Measurements from ENCODE around the gene KMT2C.

The KMT2C gene

GRCh38 chr7:152128252-152128651 is 307.6 kb downstream of the KMT2C start:
- peaks cover 22 to 81% (median 58%) of the 10 kb centered on the region in 4 experiments for H3K36me3 ChIP-seq (ENCODE audit: control insufficient read depth in 4 of 4, insufficient read depth in 4 of 4, low read length in 3 of 4)
- H3K4me3 ChIP-seq (ENCODE audit: control insufficient read depth in 1 of 7, extremely low read depth in 1 of 7, insufficient read depth in 4 of 7, low read depth in 2 of 7, low read length in 6 of 7): no peak overlapping the region
- CTCF ChIA-PET: no interaction called here
- no peak for DNase-seq
- H3K27me3 ChIP-seq (replicated peaks in 2 of 5; ENCODE audit: control insufficient read depth in 4 of 5, insufficient read depth in 5 of 5, low read length in 4 of 5): no peaks in the 10 kb centered on the region
- POLR2A ChIA-PET: no interaction called here
- H3K27ac ChIP-seq (ENCODE audit: insufficient read depth in 1 of 2, low read depth in 1 of 2, low read length in 2 of 2, poor library complexity in 1 of 2, severe bottlenecking in 2 of 2): no peak overlapping the region
- peaks cover 0 to 23% (median 13%) of the 10 kb centered on the region in 5 experiments for H3K9me3 ChIP-seq (ENCODE audit: control extremely low read depth in 1 of 5, control insufficient read depth in 4 of 5, insufficient read depth in 2 of 5, low read depth in 1 of 5, low read length in 4 of 5)
- 98% methylated on average over 20 of the region's 20 CpGs for WGBS (ENCODE audit: insufficient coverage)
- no peaks in the 10 kb centered on the region for H3K4me1 ChIP-seq (ENCODE audit: control extremely low read depth in 1 of 4, control insufficient read depth in 4 of 4, insufficient read depth in 4 of 4, low read length in 3 of 4)

- no peak for DNase-seq
- peaks cover 0 to 29% (median 13%) of the 10 kb centered on the region in 5 experiments for H3K9me3 ChIP-seq (ENCODE audit: control extremely low read depth in 1 of 5, control insufficient read depth in 4 of 5, insufficient read depth in 2 of 5, low read depth in 1 of 5, low read length in 4 of 5)
- 98% methylated on average over 19 of the region's 19 CpGs for WGBS (ENCODE audit: insufficient coverage)
- peaks cover 24 to 87% (median 62%) of the 10 kb centered on the region in 4 experiments for H3K36me3 ChIP-seq (ENCODE audit: control insufficient read depth in 4 of 4, insufficient read depth in 4 of 4, low read length in 3 of 4)
- no peak overlapping the region for H3K27ac ChIP-seq (ENCODE audit: insufficient read depth in 1 of 2, low read depth in 1 of 2, low read length in 2 of 2, poor library complexity in 1 of 2, severe bottlenecking in 2 of 2)
- POLR2A ChIA-PET: no interaction called here
- no peaks in the 10 kb centered on the region for H3K4me1 ChIP-seq (ENCODE audit: control extremely low read depth in 1 of 4, control insufficient read depth in 4 of 4, insufficient read depth in 4 of 4, low read length in 3 of 4)
- H3K4me3 ChIP-seq (ENCODE audit: control insufficient read depth in 1 of 7, extremely low read depth in 1 of 7, insufficient read depth in 4 of 7, low read depth in 2 of 7, low read length in 6 of 7): no peak overlapping the region
- no peaks in the 10 kb centered on the region for H3K27me3 ChIP-seq (replicated peaks in 2 of 5; ENCODE audit: control insufficient read depth in 4 of 5, insufficient read depth in 5 of 5, low read length in 4 of 5)
- CTCF ChIA-PET: interaction anchor here (0.6 to 1.2 kb wide), 2 partner anchors 13 to 331 kb away, joined by 3 read pairs; no protein-coding TSS in a partner anchor
Measured at GRCh38 chr7:152127229-152127628, 308.6 kb downstream of the KMT2C start.

DNA sequence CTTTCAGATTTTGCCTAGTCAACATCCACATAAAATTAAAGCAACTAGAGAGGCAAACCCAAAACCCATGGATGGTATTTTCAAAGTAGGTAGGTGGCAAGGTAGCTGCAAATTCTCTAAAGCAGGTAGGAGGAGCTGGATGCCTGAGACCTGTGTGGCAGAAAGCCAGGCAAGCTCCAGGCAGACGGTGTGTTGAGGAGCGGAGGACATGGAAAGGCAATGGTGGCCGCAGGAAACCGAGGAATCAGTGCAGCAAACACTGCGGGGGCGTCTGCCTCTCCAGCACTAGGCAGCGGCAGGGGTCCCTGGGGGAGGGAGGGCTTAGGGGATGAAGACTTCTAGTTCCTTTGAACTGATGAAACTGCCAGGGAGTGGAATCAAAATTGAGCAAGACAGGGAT is 309.1 kb downstream of the KMT2C start:
- Histone ChIP-seq H3K4me3 (ENCODE audit: control insufficient read depth in 1 of 7, extremely low read depth in 1 of 7, insufficient read depth in 4 of 7, low read depth in 2 of 7, low read length in 6 of 7) (no peak overlapping the region), H3K36me3 (ENCODE audit: control insufficient read depth in 4 of 4, insufficient read depth in 4 of 4, low read length in 3 of 4) (peaks cover 26 to 88% (median 61%) of the 10 kb centered on the region in 4 experiments), H3K9me3 (ENCODE audit: control extremely low read depth in 1 of 5, control insufficient read depth in 4 of 5, insufficient read depth in 2 of 5, low read depth in 1 of 5, low read length in 4 of 5) (peaks cover 0 to 30% (median 13%) of the 10 kb centered on the region in 5 experiments), H3K4me1 (ENCODE audit: control extremely low read depth in 1 of 4, control insufficient read depth in 4 of 4, insufficient read depth in 4 of 4, low read length in 3 of 4) (no peaks in the 10 kb centered on the region), H3K27me3 (replicated peaks in 2 of 5; ENCODE audit: control insufficient read depth in 4 of 5, insufficient read depth in 5 of 5, low read length in 4 of 5) (no peaks in the 10 kb centered on the region), H3K27ac (ENCODE audit: insufficient read depth in 1 of 2, low read depth in 1 of 2, low read length in 2 of 2, poor library complexity in 1 of 2, severe bottlenecking in 2 of 2) (no peak overlapping the region)
- 100% methylated on average over 7 of the region's 7 CpGs for WGBS (ENCODE audit: insufficient coverage)
- ChIA-PET POLR2A (no interaction called here), CTCF (interaction anchor here (0.6 to 1.2 kb wide), 2 partner anchors 13 to 331 kb away, joined by 3 read pairs; no protein-coding TSS in a partner anchor)
- DNase-seq: no peak

DNA sequence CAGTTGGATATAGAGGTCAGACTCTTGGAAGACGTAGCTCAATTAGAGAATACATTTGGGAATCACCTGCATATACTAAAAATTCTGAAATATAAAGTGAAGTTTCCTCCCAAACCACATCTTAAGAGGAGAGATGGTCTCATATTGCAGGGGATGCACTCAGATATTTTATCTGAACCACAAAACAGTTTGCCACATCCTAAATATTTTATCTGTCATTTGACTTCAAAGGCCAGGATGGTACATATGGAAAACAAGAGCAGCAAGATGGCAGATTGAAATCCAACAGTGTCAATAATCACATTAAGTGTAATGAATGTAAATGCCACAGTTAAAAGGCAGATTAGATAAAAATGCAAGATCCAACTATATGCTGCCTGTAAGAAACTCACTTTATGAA is 313.3 kb downstream of the KMT2C start:
- no peak for DNase-seq
- POLR2A ChIA-PET: no interaction called here
- peaks cover 38 to 94% (median 66%) of the 10 kb centered on the region in 4 experiments for H3K36me3 ChIP-seq (ENCODE audit: control insufficient read depth in 4 of 4, insufficient read depth in 4 of 4, low read length in 3 of 4)

DNA sequence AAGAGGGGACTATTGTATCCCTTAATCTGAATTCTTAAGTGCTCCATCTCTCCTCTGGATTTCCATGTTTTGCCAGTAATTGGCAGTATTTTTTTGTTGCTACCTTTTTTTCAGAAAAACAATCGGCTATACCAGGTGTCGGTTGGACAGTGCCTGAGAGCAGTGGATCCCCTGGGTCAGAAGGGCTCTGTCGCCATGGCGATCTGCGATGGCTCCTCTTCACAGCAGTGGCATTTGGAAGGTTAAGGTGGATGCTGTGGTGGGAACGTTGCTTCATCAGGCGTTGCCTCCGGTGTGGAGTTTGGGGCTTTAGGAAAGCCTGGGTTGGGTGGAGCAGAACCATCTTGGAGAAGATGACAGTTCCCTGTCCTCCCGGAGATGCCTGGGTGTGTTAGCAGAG is 314.4 kb downstream of the KMT2C start:
- no peaks in the 10 kb centered on the region for H3K27me3 ChIP-seq (replicated peaks in 2 of 5; ENCODE audit: control insufficient read depth in 4 of 5, insufficient read depth in 5 of 5, low read length in 4 of 5)
- 100% methylated on average over 6 of the region's 9 CpGs for WGBS (ENCODE audit: insufficient coverage)
- no peak overlapping the region for H3K27ac ChIP-seq (ENCODE audit: insufficient read depth in 1 of 2, low read depth in 1 of 2, low read length in 2 of 2, poor library complexity in 1 of 2, severe bottlenecking in 2 of 2)
- no peak for DNase-seq
- no peak overlapping the region for H3K4me3 ChIP-seq (ENCODE audit: control insufficient read depth in 1 of 7, extremely low read depth in 1 of 7, insufficient read depth in 4 of 7, low read depth in 2 of 7, low read length in 6 of 7)
- peaks cover 0 to 27% (median 11%) of the 10 kb centered on the region in 5 experiments for H3K9me3 ChIP-seq (ENCODE audit: control extremely low read depth in 1 of 5, control insufficient read depth in 4 of 5, insufficient read depth in 2 of 5, low read depth in 1 of 5, low read length in 4 of 5)
- ChIA-PET CTCF (interaction anchor here (1.2 kb wide), 1 partner anchor 9 kb away, joined by 3 read pairs; no protein-coding TSS in a partner anchor), POLR2A (no interaction called here)
- H3K36me3 ChIP-seq (ENCODE audit: control insufficient read depth in 4 of 4, insufficient read depth in 4 of 4, low read length in 3 of 4): peaks cover 38 to 91% (median 63%) of the 10 kb centered on the region in 4 experiments
- H3K4me1 ChIP-seq (ENCODE audit: control extremely low read depth in 1 of 4, control insufficient read depth in 4 of 4, insufficient read depth in 4 of 4, low read length in 3 of 4): no peaks in the 10 kb centered on the region

More for the DNA sequence above, 313.3 kb downstream of the KMT2C start:
- no CpG with 5 or more reads among the region's 1 CpG for WGBS (ENCODE audit: insufficient coverage)
- CTCF ChIA-PET: interaction anchor here (1.2 kb wide), 1 partner anchor 8 kb away, joined by 3 read pairs; no protein-coding TSS in a partner anchor
- Histone ChIP-seq H3K9me3 (ENCODE audit: control extremely low read depth in 1 of 5, control insufficient read depth in 4 of 5, insufficient read depth in 2 of 5, low read depth in 1 of 5, low read length in 4 of 5) (peaks cover 0 to 27% (median 11%) of the 10 kb centered on the region in 5 experiments), H3K4me3 (ENCODE audit: control insufficient read depth in 1 of 7, extremely low read depth in 1 of 7, insufficient read depth in 4 of 7, low read depth in 2 of 7, low read length in 6 of 7) (no peak overlapping the region), H3K27me3 (replicated peaks in 2 of 5; ENCODE audit: control insufficient read depth in 4 of 5, insufficient read depth in 5 of 5, low read length in 4 of 5) (no peaks in the 10 kb centered on the region), H3K4me1 (ENCODE audit: control extremely low read depth in 1 of 4, control insufficient read depth in 4 of 4, insufficient read depth in 4 of 4, low read length in 3 of 4) (no peaks in the 10 kb centered on the region), H3K27ac (ENCODE audit: insufficient read depth in 1 of 2, low read depth in 1 of 2, low read length in 2 of 2, poor library complexity in 1 of 2, severe bottlenecking in 2 of 2) (no peak overlapping the region)

DNA sequence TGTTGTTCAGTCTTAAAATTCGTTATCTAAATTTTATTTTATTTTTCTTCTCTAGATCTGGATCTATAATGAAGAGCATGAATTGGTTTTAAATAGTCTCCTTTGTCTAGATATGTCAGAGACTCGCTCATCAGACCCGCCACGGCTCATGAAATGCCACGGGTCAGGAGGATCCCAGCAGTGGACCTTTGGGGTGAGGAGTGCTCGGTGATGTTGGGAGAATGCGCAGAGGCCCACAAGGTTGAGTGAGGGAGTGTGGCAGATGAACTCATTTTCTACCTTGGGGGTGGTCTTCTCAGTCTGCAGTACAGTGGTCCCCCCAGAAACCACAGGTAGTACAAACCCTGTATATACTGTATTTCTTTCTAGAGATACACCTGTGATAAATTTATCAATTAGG is 315.0 kb downstream of the KMT2C start:
- Histone ChIP-seq H3K4me1 (ENCODE audit: control extremely low read depth in 1 of 4, control insufficient read depth in 4 of 4, insufficient read depth in 4 of 4, low read length in 3 of 4) (no peaks in the 10 kb centered on the region), H3K4me3 (ENCODE audit: control insufficient read depth in 1 of 7, extremely low read depth in 1 of 7, insufficient read depth in 4 of 7, low read depth in 2 of 7, low read length in 6 of 7) (no peak overlapping the region), H3K36me3 (ENCODE audit: control insufficient read depth in 4 of 4, insufficient read depth in 4 of 4, low read length in 3 of 4) (peaks cover 36 to 90% (median 61%) of the 10 kb centered on the region in 4 experiments), H3K27ac (ENCODE audit: insufficient read depth in 1 of 2, low read depth in 1 of 2, low read length in 2 of 2, poor library complexity in 1 of 2, severe bottlenecking in 2 of 2) (no peak overlapping the region), H3K27me3 (replicated peaks in 2 of 5; ENCODE audit: control insufficient read depth in 4 of 5, insufficient read depth in 5 of 5, low read length in 4 of 5) (no peaks in the 10 kb centered on the region), H3K9me3 (ENCODE audit: control extremely low read depth in 1 of 5, control insufficient read depth in 4 of 5, insufficient read depth in 2 of 5, low read depth in 1 of 5, low read length in 4 of 5) (peaks cover 0 to 27% (median 11%) of the 10 kb centered on the region in 5 experiments)
- WGBS (ENCODE audit: insufficient coverage): 100% methylated on average over 2 of the region's 7 CpGs
- ChIA-PET CTCF (no interaction called here), POLR2A (no interaction called here)
- no peak for DNase-seq

GRCh38 chr7:152120210-152120609 is 315.6 kb downstream of the KMT2C start:
- Histone ChIP-seq H3K4me3 (ENCODE audit: control insufficient read depth in 1 of 7, extremely low read depth in 1 of 7, insufficient read depth in 4 of 7, low read depth in 2 of 7, low read length in 6 of 7) (no peak overlapping the region), H3K27me3 (replicated peaks in 2 of 5; ENCODE audit: control insufficient read depth in 4 of 5, insufficient read depth in 5 of 5, low read length in 4 of 5) (no peaks in the 10 kb centered on the region), H3K9me3 (ENCODE audit: control extremely low read depth in 1 of 5, control insufficient read depth in 4 of 5, insufficient read depth in 2 of 5, low read depth in 1 of 5, low read length in 4 of 5) (peaks cover 0 to 26% (median 11%) of the 10 kb centered on the region in 5 experiments), H3K4me1 (ENCODE audit: control extremely low read depth in 1 of 4, control insufficient read depth in 4 of 4, insufficient read depth in 4 of 4, low read length in 3 of 4) (no peaks in the 10 kb centered on the region), H3K27ac (ENCODE audit: insufficient read depth in 1 of 2, low read depth in 1 of 2, low read length in 2 of 2, poor library complexity in 1 of 2, severe bottlenecking in 2 of 2) (no peak overlapping the region), H3K36me3 (ENCODE audit: control insufficient read depth in 4 of 4, insufficient read depth in 4 of 4, low read length in 3 of 4) (peaks cover 36 to 85% (median 58%) of the 10 kb centered on the region in 4 experiments)
- no peak for DNase-seq
- WGBS (ENCODE audit: insufficient coverage): 96% methylated on average over 5 of the region's 6 CpGs
- ChIA-PET CTCF (interaction anchor here (0.6 kb wide), 1 partner anchor 14 kb away, joined by 3 read pairs; no protein-coding TSS in a partner anchor), POLR2A (no interaction called here)

All from common myeloid progenitor, CD34-positive (primary cell).